Left ventricle myocardium inferior (tissue), 1 donor: ENCODE measurements around the gene ANTXR1. TPM values are rescaled to one million over a fixed set of nuclear protein-coding genes. Genes with fewer than 3 reads are reported as not detected.

Experiments
- DNase-seq: peaks from one replicate; pipeline ENCODE4 v3.0.0-alpha.2; 2020
- H3K27ac ChIP-seq: fragments of 200-600 bp; replicated peaks from 2 replicates; pipeline ENCODE4 v1.8.0; 2021
- H3K27me3 ChIP-seq: fragments of 200-600 bp; 2 replicates; pipeline ENCODE4 v1.8.0; 2021; ENCODE audit warnings: low read depth
- H3K36me3 ChIP-seq: fragments of 200-600 bp; 2 replicates; pipeline ENCODE4 v1.8.0; 2021
- H3K4me1 ChIP-seq: fragments of 200-600 bp; 2 replicates; pipeline ENCODE4 v1.8.0; 2021
- H3K4me3 ChIP-seq: fragments of 200-600 bp; 2 replicates; pipeline ENCODE4 v1.8.0; 2021; ENCODE audit warnings: mild to moderate bottlenecking, moderate library complexity
- H3K9me3 ChIP-seq: fragments of 200-600 bp; replicated peaks from 2 replicates; pipeline ENCODE4 v1.8.0; 2021
- intact Hi-C: fragments of 100-400 bp; cut with micrococcal nuclease; formaldehyde crosslinking; loops from one replicate; pipeline ENCODE4 v1.11.0; 2022
- total RNA-seq: library from RNA; stranded (reverse); fragmentation: NEBNext Ultra II Directional; extraction: Animal tissue kit (Norgen Biotek cat#: 25700); gene quantifications from one replicate; pipeline ENCODE4 v1.2.1, GENCODE V29; 2021
- TF ChIP-seq, protein P1 (sequence below): fragments of 200-600 bp; IDR thresholded peaks from 2 replicates; pipeline ENCODE4 v1.8.0; 2021; ENCODE audit warnings: antibody characterized with exemption, mild to moderate bottlenecking, borderline replicate concordance
- donor health status: DM: no; HTN: yes; CAD: no; lungs with severe emphysema.

The ANTXR1 gene
- total RNA-seq, 1 donor from 2014 or later = 23.3 TPM

DNA sequence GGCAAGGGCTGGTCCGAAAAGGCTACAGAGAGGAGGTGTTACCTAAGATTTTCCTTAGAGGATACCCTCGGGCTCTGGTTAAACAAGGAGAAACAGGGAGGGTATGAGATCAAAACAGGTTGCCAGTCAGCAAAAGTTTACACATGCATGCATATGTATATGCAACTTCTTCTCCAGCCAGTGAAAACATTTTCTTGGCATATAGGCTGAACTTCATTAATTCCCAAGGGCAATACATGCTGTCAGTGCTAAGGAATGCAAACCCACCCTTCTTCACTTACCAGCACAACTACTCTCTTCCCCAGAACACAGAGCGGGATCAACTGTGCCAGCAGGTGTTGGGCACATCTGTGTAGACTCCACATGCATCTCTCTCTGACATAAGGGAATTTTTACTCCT, 198.1 kb downstream of the ANTXR1 start:
- intact Hi-C loops = no loop called here
- TF ChIP-seq, protein P1, sequence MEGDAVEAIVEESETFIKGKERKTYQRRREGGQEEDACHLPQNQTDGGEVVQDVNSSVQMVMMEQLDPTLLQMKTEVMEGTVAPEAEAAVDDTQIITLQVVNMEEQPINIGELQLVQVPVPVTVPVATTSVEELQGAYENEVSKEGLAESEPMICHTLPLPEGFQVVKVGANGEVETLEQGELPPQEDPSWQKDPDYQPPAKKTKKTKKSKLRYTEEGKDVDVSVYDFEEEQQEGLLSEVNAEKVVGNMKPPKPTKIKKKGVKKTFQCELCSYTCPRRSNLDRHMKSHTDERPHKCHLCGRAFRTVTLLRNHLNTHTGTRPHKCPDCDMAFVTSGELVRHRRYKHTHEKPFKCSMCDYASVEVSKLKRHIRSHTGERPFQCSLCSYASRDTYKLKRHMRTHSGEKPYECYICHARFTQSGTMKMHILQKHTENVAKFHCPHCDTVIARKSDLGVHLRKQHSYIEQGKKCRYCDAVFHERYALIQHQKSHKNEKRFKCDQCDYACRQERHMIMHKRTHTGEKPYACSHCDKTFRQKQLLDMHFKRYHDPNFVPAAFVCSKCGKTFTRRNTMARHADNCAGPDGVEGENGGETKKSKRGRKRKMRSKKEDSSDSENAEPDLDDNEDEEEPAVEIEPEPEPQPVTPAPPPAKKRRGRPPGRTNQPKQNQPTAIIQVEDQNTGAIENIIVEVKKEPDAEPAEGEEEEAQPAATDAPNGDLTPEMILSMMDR = no peak
- Histone ChIP-seq H3K27me3 (no peaks in the 10 kb centered on the region), H3K36me3 (no peaks in the 10 kb centered on the region), H3K27ac (no peak overlapping the region), H3K4me1 (peaks cover 31% of the 10 kb centered on the region), H3K9me3 (peaks cover 8% of the 10 kb centered on the region), H3K4me3 (no peak overlapping the region)
- no peak for DNase-seq

DNA sequence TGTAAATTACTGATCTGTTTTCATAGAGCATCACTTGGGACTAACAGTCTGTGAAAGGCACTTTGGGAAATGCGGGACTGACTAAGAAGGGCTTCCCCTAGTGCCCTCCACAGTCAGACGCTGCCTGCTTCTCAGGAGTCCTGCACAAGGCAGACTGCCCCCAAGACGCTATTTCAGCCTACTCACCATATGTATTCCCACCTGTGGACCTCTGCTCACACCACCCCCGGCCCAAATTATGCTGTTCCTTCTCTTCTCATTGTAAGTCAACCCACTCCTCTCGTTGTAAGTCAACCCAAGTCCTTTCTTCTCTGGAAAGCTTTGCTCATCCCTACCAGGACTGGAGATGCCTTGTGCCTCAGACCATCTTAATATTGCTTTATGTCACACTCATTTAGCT, 198.7 kb downstream of the ANTXR1 start:
- Histone ChIP-seq H3K4me3 (no peak overlapping the region), H3K9me3 (peaks cover 8% of the 10 kb centered on the region), H3K27me3 (no peaks in the 10 kb centered on the region), H3K27ac (no peak overlapping the region), H3K4me1 (peaks cover 34% of the 10 kb centered on the region), H3K36me3 (no peaks in the 10 kb centered on the region)
- DNase-seq = no peak
- intact Hi-C loops = no loop called here
- TF ChIP-seq, protein P1 = no peak

DNA sequence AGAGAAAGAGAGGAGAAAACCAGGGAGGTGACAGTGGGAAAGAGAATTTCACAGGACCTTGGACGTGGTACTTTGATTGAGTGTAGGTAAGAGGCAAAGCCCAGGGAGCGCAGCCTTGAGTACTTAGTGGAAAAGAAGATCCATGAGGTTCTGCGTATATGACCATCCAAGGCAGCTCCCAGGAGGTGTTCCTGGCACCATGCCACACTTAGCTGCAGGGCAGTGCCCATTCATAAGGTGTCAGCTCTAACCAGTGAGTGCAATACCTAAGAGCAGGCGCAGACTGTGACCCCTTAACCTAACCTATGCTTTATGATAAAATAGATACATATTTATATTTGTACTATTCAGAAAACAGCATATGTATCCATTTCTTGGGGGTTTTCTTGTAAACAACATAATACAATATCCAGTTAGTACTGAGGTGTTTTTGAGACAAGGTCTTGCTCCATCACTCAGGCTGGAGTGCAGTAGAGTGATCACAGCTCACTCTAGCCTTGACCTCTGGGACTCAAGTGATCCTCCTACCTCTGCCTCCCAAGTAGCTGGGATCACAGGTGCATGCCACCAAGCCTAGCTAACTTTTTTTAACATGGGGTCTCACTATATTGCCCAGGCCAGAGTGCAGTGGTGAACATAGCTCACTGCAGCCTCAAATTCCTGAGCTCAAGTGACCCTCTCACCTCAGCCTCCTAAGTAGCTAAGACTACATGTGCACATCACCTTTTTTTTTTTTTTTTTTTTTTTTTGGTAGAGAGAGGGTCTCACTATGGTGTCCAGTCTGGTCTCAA, 199.5 kb downstream of the ANTXR1 start:
- TF ChIP-seq, protein P1 = no peak
- Histone ChIP-seq H3K4me1 (peaks cover 42% of the 10 kb centered on the region), H3K27me3 (no peaks in the 10 kb centered on the region), H3K9me3 (peaks cover 5% of the 10 kb centered on the region), H3K27ac (no peak overlapping the region), H3K4me3 (no peak overlapping the region), H3K36me3 (no peaks in the 10 kb centered on the region)
- no peak for DNase-seq
- intact Hi-C loops = no loop called here

DNA sequence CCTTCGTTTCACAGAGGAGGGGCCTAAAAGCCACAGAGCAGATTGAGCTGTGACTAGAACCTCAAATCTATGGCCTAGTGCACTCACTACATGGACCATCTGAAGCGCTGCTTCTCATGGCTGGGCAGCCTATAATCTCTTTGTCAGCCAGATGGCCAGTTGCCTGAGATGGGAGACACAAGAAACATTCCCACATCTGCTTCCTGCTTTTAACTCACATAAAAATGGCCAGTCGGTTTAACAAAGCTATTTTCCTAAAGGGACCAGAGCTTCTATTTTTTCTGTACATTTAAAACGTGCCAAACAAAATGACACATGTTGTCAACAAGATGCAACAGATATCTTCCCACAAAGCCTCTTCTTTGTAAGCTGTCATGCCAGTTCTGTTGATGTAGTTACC, 200.2 kb downstream of the ANTXR1 start:
- TF ChIP-seq, protein P1 = no peak
- peak overlapping the region; percentile 46 for H3K27ac ChIP-seq
- intact Hi-C loops = no loop called here

DNA sequence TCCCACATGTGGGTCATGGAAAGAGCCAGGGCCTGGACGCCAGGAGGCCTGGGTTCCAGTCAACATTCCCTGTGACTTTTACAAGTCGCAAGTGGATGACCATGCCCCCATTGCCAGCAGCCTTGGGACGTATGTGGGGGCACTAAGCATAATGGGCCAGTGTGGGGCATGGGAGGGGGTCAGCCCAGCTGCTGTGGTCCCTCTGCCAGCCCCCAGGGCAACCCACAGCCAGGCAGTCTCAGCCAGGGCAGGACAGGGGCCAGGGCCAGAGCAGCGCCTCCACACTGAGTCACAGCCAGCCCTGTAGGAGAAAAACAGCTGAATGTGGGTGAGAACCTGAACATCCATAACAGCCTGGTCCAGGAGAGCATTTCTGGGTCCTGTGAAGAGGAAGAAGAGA, 200.8 kb downstream of the ANTXR1 start:
- DNase-seq = no peak
- H3K27me3 ChIP-seq = no peaks in the 10 kb centered on the region
- H3K4me3 ChIP-seq = no peak overlapping the region
- TF ChIP-seq, protein P1 = no peak
- H3K27ac ChIP-seq = peak overlapping the region; percentile 46
- intact Hi-C loops = no loop called here
- H3K4me1 ChIP-seq = peaks cover 42% of the 10 kb centered on the region
- H3K9me3 ChIP-seq = no peaks in the 10 kb centered on the region
- H3K36me3 ChIP-seq = no peaks in the 10 kb centered on the region

More for the DNA sequence above, 200.2 kb downstream of the ANTXR1 start:
- Histone ChIP-seq H3K36me3 (no peaks in the 10 kb centered on the region), H3K27me3 (no peaks in the 10 kb centered on the region), H3K4me3 (no peak overlapping the region), H3K4me1 (peaks cover 42% of the 10 kb centered on the region), H3K9me3 (no peaks in the 10 kb centered on the region)
- DNase-seq = no peak
